ENCODE data around the gene NME4. TPM values are rescaled to one million over a fixed set of nuclear protein-coding genes. Genes with fewer than 3 reads are reported as not detected.

Gene NME4
- total RNA-seq, 1 experiment from 2014 or later = 261 TPM

- H3K9me3 ChIP-seq (ENCODE audit: low read depth, low read length, poor library complexity, severe bottlenecking) = no peaks in the 10 kb centered on the region
- H3K27me3 ChIP-seq (replicated peaks; ENCODE audit: insufficient read depth, low read depth, low read length, poor library complexity) = no peaks in the 10 kb centered on the region
- BruUV-seq (replicated peaks) = no TSS peak
- no peak overlapping the region for H3K27ac ChIP-seq (ENCODE audit: low read depth, low read length, poor library complexity, severe bottlenecking)
- DNase-seq (ENCODE audit: low spot score) = no peak
- intact Hi-C loops (cut with micrococcal nuclease; ENCODE audit: unreplicated experiment) = no loop called here
- H3K4me3 ChIP-seq (ENCODE audit: low read depth, low read length, poor library complexity, severe bottlenecking) = no peak overlapping the region
- TF ChIP-seq EZH2 (IDR thresholded peaks at IDR 0.05; ENCODE audit: borderline replicate concordance, low read depth, low read length, poor library complexity, severe bottlenecking) (no peak), CTCF (conservative IDR thresholded peaks at IDR 0.05; ENCODE audit: low read depth, low read length) (no peak)
- ChIA-PET CTCF (no interaction called here), POLR2A (ENCODE audit: low non-redundant PET) (no interaction called here)
- no peaks in the 10 kb centered on the region for H3K36me3 ChIP-seq (ENCODE audit: insufficient read depth, low read length, poor library complexity, severe bottlenecking)
- no peaks in the 10 kb centered on the region for H3K4me1 ChIP-seq (ENCODE audit: insufficient read depth, low read length, poor library complexity, severe bottlenecking)
These were observed 46.0 kb downstream of the NME4 start for GRCh38 chr16:442976-443375.

GRCh38 chr16:444027-444426 is 47.0 kb downstream of the NME4 start:
- POLR2A ChIA-PET (ENCODE audit: low non-redundant PET) = no interaction called here
- no peaks in the 10 kb centered on the region for H3K4me1 ChIP-seq (ENCODE audit: insufficient read depth, low read length, poor library complexity, severe bottlenecking)
- H3K4me3 ChIP-seq (ENCODE audit: low read depth, low read length, poor library complexity, severe bottlenecking) = no peak overlapping the region
- no peaks in the 10 kb centered on the region for H3K27me3 ChIP-seq (replicated peaks; ENCODE audit: insufficient read depth, low read depth, low read length, poor library complexity)
- BruUV-seq (replicated peaks) = no TSS peak
- H3K27ac ChIP-seq (ENCODE audit: low read depth, low read length, poor library complexity, severe bottlenecking) = no peak overlapping the region
- TF ChIP-seq EZH2 (IDR thresholded peaks at IDR 0.05; ENCODE audit: borderline replicate concordance, low read depth, low read length, poor library complexity, severe bottlenecking) (no peak), CTCF (conservative IDR thresholded peaks at IDR 0.05; ENCODE audit: low read depth, low read length) (no peak)
- DNase-seq (ENCODE audit: low spot score) = no peak
- no peaks in the 10 kb centered on the region for H3K36me3 ChIP-seq (ENCODE audit: insufficient read depth, low read length, poor library complexity, severe bottlenecking)
- CTCF ChIA-PET = no interaction called here
- intact Hi-C loops (cut with micrococcal nuclease; ENCODE audit: unreplicated experiment) = no loop called here
- no peaks in the 10 kb centered on the region for H3K9me3 ChIP-seq (ENCODE audit: low read depth, low read length, poor library complexity, severe bottlenecking)

- no peaks in the 10 kb centered on the region for H3K36me3 ChIP-seq (ENCODE audit: insufficient read depth, low read length, poor library complexity, severe bottlenecking)
- POLR2A ChIA-PET (ENCODE audit: low non-redundant PET) = no interaction called here
- intact Hi-C loops (cut with micrococcal nuclease; ENCODE audit: unreplicated experiment) = no loop called here
- BruUV-seq (replicated peaks) = no TSS peak
- no peak overlapping the region for H3K4me3 ChIP-seq (ENCODE audit: low read depth, low read length, poor library complexity, severe bottlenecking)
- no peaks in the 10 kb centered on the region for H3K9me3 ChIP-seq (ENCODE audit: low read depth, low read length, poor library complexity, severe bottlenecking)
- CTCF ChIA-PET = no interaction called here
- H3K27ac ChIP-seq (ENCODE audit: low read depth, low read length, poor library complexity, severe bottlenecking) = no peak overlapping the region
- peaks cover 5% of the 10 kb centered on the region for H3K4me1 ChIP-seq (ENCODE audit: insufficient read depth, low read length, poor library complexity, severe bottlenecking)
- no peaks in the 10 kb centered on the region for H3K27me3 ChIP-seq (replicated peaks; ENCODE audit: insufficient read depth, low read depth, low read length, poor library complexity)
- TF ChIP-seq EZH2 (IDR thresholded peaks at IDR 0.05; ENCODE audit: borderline replicate concordance, low read depth, low read length, poor library complexity, severe bottlenecking) (no peak), CTCF (conservative IDR thresholded peaks at IDR 0.05; ENCODE audit: low read depth, low read length) (no peak)
- no peak for DNase-seq (ENCODE audit: low spot score)
These were observed 48.6 kb downstream of the NME4 start for GRCh38 chr16:445566-445965.

Other genes with a start within 250 kb of the NME4 start
- gene HBZ, start 244.6 kb upstream of the NME4 start, total RNA-seq (2021) = not detected in 2 replicates
- gene HBM, start 231.2 kb upstream of the NME4 start, total RNA-seq (2021) = not detected in 2 replicates
- 1.9 and 6.1 TPM in 2 replicates for gene HBA2, start 224.3 kb upstream of the NME4 start, total RNA-seq (2021)
- 5.9 and 9.5 TPM in 2 replicates for gene HBA1, start 220.5 kb upstream of the NME4 start, total RNA-seq (2021)
- 1.2 and 5.2 TPM in 2 replicates for gene HBQ1, start 216.7 kb upstream of the NME4 start, total RNA-seq (2021)
- gene LUC7L, start 167.8 kb upstream of the NME4 start, total RNA-seq (2021) = 128 and 152 TPM in 2 replicates
- gene FAM234A, start 162.4 kb upstream of the NME4 start, total RNA-seq (2021) = 72.4 and 82.1 TPM in 2 replicates
- gene RGS11, start 121.3 kb upstream of the NME4 start, total RNA-seq (2021) = not detected in 2 replicates
- gene ARHGDIG, start 116.6 kb upstream of the NME4 start, total RNA-seq (2021) = 0.41 and 0.48 TPM in 2 replicates
- gene PDIA2, start 114.0 kb upstream of the NME4 start, total RNA-seq (2021) = 0.46 TPM in 1 of 2 replicates, not detected in the other
- 32.7 and 38.2 TPM in 2 replicates for gene AXIN1, start 44.5 kb upstream of the NME4 start, total RNA-seq (2021)
- gene MRPL28, start 26.7 kb upstream of the NME4 start, total RNA-seq (2021) = 150 and 157 TPM in 2 replicates
- 38.7 and 47.1 TPM in 2 replicates for gene PGAP6, start 15.2 kb upstream of the NME4 start, total RNA-seq (2021)
- 27.5 and 28.7 TPM in 2 replicates for gene DECR2, start 4.7 kb downstream of the NME4 start, total RNA-seq (2021)
- gene RAB11FIP3, start 28.4 kb downstream of the NME4 start, total RNA-seq (2021) = 44.8 and 44.9 TPM in 2 replicates
- gene CAPN15, start 130.5 kb downstream of the NME4 start, total RNA-seq (2021) = 77.7 and 91.2 TPM in 2 replicates
- 0.13 TPM in 1 of 2 replicates, not detected in the other for gene PRR35, start 163.2 kb downstream of the NME4 start, total RNA-seq (2021)
- 0.21 and 0.52 TPM in 2 replicates for gene NHLRC4, start 169.8 kb downstream of the NME4 start, total RNA-seq (2021)
- gene PIGQ, start 172.8 kb downstream of the NME4 start, total RNA-seq (2021) = 59.4 and 65.7 TPM in 2 replicates
- 19.9 and 20.6 TPM in 2 replicates for gene RAB40C, start 192.9 kb downstream of the NME4 start, total RNA-seq (2021)
- gene WFIKKN1, start 233.8 kb downstream of the NME4 start, total RNA-seq (2021) = 1.7 and 1.8 TPM in 2 replicates
- 136 and 138 TPM in 2 replicates for gene METTL26, start 239.1 kb downstream of the NME4 start, total RNA-seq (2021)
- 22.4 and 27.1 TPM in 2 replicates for gene MCRIP2, start 244.6 kb downstream of the NME4 start, total RNA-seq (2021)

Measured in A673 (cell line).